PC-9 (cell line): ENCODE data around the gene NTMT1. TPM values are rescaled to one million over a fixed set of nuclear protein-coding genes. Genes with fewer than 3 reads are reported as not detected.

Experiments
- BruUV-seq: library from RNA; stranded (reverse); fragments of 400-500 nt; replicated peaks from 2 replicates; lab custom pipeline; 2021; lab: Mats Ljungman, UMichigan
- CTCF ChIA-PET: fragments of 300-600 bp; sonication (Branson Sonifier 250); formaldehyde crosslinking; loops from one replicate; lab custom pipeline; 2022; ENCODE audit warnings: antibody characterized with exemption; lab: Charles Lee
- POLR2A ChIA-PET: fragments of 300-600 bp; sonication (Branson Sonifier 250); formaldehyde crosslinking; loops from one replicate; lab custom pipeline; 2022; ENCODE audit warnings: antibody characterized with exemption; ENCODE audit not compliant: unreplicated experiment; lab: Charles Lee
- DNase-seq, 2 experiments: peaks; one replicate each; pipeline versions ENCODE4 v3.0.0 to v3.0.0-alpha.2; 2015 to 2022; ENCODE audit warnings: mixed read lengths in 1 of 2
- H2AFZ ChIP-seq: fragments of 200-600 bp; sonication (generic); 2 replicates; pipeline ENCODE4 v1.8.1; 2017; ENCODE audit warnings: antibody characterized with exemption
- H3F3A ChIP-seq: fragments of 200-600 bp; sonication (generic); 2 replicates; pipeline ENCODE4 v1.8.1; 2017; ENCODE audit warnings: antibody characterized with exemption, mild to moderate bottlenecking, low read depth; ENCODE audit not compliant: insufficient read depth
- H3K27ac ChIP-seq: fragments of 200-600 bp; sonication (generic); 2 replicates; pipeline ENCODE4 v1.6.1; 2016; ENCODE audit warnings: mixed run types
- H3K27me3 ChIP-seq: fragments of 200-600 bp; sonication (generic); 2 replicates; pipeline ENCODE4 v1.6.1; 2016; ENCODE audit warnings: low read depth, mixed run types; ENCODE audit not compliant: insufficient read depth
- H3K36me3 ChIP-seq: fragments of 200-600 bp; sonication (generic); 2 replicates; pipeline ENCODE4 v1.6.1; 2016; ENCODE audit warnings: low read depth, mixed run types
- H3K4me1 ChIP-seq: fragments of 200-600 bp; sonication (generic); replicated peaks from 2 replicates; pipeline ENCODE4 v1.6.1; 2016; ENCODE audit warnings: mixed run types; ENCODE audit not compliant: insufficient read depth
- H3K4me2 ChIP-seq: fragments of 200-600 bp; sonication (generic); 2 replicates; pipeline ENCODE4 v1.6.1; 2017; ENCODE audit warnings: mixed run types
- H3K4me3 ChIP-seq: fragments of 200-600 bp; sonication (generic); 2 replicates; pipeline ENCODE4 v1.6.1; 2016; ENCODE audit warnings: mixed run types
- H3K79me2 ChIP-seq: fragments of 200-600 bp; sonication (generic); 2 replicates; pipeline ENCODE4 v1.6.1; 2017; ENCODE audit warnings: low read depth, mixed run types
- H3K9me2 ChIP-seq: fragments of 200-600 bp; sonication (generic); 2 replicates; pipeline ENCODE4 v1.8.1; 2017; ENCODE audit warnings: mild to moderate bottlenecking; ENCODE audit not compliant: insufficient read depth
- H3K9me3 ChIP-seq: fragments of 200-600 bp; sonication (generic); 2 replicates; pipeline ENCODE4 v1.8.1; 2016; ENCODE audit warnings: low read depth; ENCODE audit not compliant: insufficient read depth
- H4K20me1 ChIP-seq: fragments of 200-600 bp; sonication (generic); 2 replicates; pipeline ENCODE4 v1.8.1; 2017; ENCODE audit not compliant: insufficient read depth
- EZH2 ChIP-seq: fragments of 200-600 bp; sonication (generic); IDR thresholded peaks from 2 replicates; pipeline ENCODE4 v1.8.0; 2017; ENCODE audit warnings: antibody characterized with exemption, low read depth
- intact Hi-C: fragments of 100-400 bp; cut with micrococcal nuclease; formaldehyde crosslinking; loops from one replicate; pipeline ENCODE4 v1.10.0; 2022; ENCODE audit not compliant: unreplicated experiment
- total RNA-seq: library from RNA; stranded (reverse); gene quantifications from 2 replicates; pipeline ENCODE4 v1.2.3, GENCODE V29; 2021
- TF ChIP-seq, protein P1 (sequence below): fragments of 200-600 bp; sonication (generic); conservative IDR thresholded peaks from 2 replicates; pipeline ENCODE4 v1.6.1; 2017; ENCODE audit warnings: mixed run types, antibody characterized with exemption, mild to moderate bottlenecking, moderate library complexity

NTMT1 gene
- total RNA-seq, 1 experiment from 2014 or later = 52.5 TPM

DNA sequence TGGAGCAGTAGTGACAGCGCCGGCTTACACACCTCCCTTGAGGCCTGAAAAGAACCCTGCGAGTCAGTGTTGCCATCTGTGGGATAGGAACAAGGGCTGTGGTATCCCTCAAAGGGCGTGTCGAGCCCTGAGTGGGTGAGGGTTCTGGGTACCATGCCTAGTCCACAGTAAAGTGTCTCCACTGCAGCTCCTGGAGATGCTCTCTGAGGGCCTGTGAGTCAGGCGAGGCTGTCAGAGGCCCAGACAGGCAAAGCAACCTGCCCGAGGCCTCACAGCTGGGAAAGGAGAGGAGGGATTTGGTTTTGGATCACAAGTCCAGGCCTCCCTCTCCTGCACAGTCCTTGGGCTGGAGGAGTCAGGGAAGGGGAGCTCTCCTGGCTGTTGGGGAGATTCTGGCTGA lies 45.6 kb downstream of the NTMT1 start:
- H4K20me1 ChIP-seq = no peaks in the 10 kb centered on the region
- no peaks in the 10 kb centered on the region for H3K36me3 ChIP-seq
- no peak for DNase-seq
- no TSS peak for BruUV-seq
- H3K79me2 ChIP-seq = no peaks in the 10 kb centered on the region
- no peaks in the 10 kb centered on the region for H3F3A ChIP-seq
- POLR2A ChIA-PET = no interaction called here
- no peak overlapping the region for H3K4me2 ChIP-seq
- TF ChIP-seq EZH2 = no peak
- TF ChIP-seq, protein P1, sequence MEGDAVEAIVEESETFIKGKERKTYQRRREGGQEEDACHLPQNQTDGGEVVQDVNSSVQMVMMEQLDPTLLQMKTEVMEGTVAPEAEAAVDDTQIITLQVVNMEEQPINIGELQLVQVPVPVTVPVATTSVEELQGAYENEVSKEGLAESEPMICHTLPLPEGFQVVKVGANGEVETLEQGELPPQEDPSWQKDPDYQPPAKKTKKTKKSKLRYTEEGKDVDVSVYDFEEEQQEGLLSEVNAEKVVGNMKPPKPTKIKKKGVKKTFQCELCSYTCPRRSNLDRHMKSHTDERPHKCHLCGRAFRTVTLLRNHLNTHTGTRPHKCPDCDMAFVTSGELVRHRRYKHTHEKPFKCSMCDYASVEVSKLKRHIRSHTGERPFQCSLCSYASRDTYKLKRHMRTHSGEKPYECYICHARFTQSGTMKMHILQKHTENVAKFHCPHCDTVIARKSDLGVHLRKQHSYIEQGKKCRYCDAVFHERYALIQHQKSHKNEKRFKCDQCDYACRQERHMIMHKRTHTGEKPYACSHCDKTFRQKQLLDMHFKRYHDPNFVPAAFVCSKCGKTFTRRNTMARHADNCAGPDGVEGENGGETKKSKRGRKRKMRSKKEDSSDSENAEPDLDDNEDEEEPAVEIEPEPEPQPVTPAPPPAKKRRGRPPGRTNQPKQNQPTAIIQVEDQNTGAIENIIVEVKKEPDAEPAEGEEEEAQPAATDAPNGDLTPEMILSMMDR = no peak
- H3K4me3 ChIP-seq = no peak overlapping the region
- H3K4me1 ChIP-seq = no peaks in the 10 kb centered on the region
- intact Hi-C loops = no loop called here
- peaks cover 24% of the 10 kb centered on the region; the same call in 1 of the 2 replicates for H3K27me3 ChIP-seq
- H3K9me2 ChIP-seq = no peaks in the 10 kb centered on the region
- H3K27ac ChIP-seq = no peak overlapping the region
- CTCF ChIA-PET = interaction anchor here (0.6 kb wide), 1 partner anchor 112 kb away, joined by 17 read pairs; no protein-coding TSS in a partner anchor
- H3K9me3 ChIP-seq = no peaks in the 10 kb centered on the region
- H2AFZ ChIP-seq = no peak overlapping the region

DNA sequence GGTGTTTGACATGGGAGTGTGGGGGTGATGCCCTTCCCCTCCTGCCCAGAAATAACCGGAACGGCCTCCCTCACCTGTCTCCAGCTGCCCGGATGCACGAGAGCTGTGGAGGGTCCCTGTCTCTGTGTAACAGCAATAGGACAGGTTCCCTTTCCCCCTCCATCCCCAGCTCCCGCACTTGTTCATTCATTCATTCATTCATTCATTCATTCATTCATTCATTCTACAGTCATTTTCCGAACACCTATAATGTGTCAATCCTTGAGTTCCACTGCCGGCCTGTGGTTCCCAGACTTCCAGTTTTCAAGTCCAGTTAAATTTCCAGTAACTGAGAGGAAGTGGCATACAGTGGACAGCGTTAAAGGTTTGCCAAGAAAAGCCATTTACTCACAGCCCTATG lies 46.7 kb downstream of the NTMT1 start:
- Histone ChIP-seq H3K27me3 (peaks cover 31% of the 10 kb centered on the region; the same call in 1 of the 2 replicates), H3K27ac (no peak overlapping the region), H2AFZ (no peak overlapping the region), H3K9me2 (no peaks in the 10 kb centered on the region), H3K9me3 (no peaks in the 10 kb centered on the region), H4K20me1 (no peaks in the 10 kb centered on the region), H3K4me3 (no peak overlapping the region), H3K4me1 (no peaks in the 10 kb centered on the region), H3F3A (no peaks in the 10 kb centered on the region), H3K36me3 (no peaks in the 10 kb centered on the region), H3K79me2 (no peaks in the 10 kb centered on the region), H3K4me2 (no peak overlapping the region)
- no peak for DNase-seq
- BruUV-seq = no TSS peak
- TF ChIP-seq, protein P1 = no peak
- no peak for TF ChIP-seq EZH2
- ChIA-PET POLR2A (no interaction called here), CTCF (no interaction called here)
- intact Hi-C loops = no loop called here

DNA sequence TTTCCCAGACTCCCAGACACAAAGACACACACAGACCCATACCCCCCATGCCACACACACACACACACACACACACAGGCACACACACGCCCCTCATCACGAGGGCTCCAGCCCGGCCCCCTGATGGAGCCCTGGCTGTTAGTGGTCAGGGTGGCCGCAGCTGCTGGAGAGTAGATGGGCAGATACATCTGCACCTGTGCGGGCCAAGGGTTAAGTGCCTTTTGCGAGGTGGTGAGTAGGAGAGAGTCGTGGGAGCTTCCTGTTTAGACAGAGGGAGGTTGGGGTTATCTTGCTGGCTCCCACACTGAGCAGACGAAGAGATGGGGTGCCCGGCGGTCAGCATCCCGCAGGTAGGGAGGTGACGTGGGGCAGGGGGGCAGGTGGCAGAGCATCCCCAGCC lies 47.6 kb downstream of the NTMT1 start:
- H3K4me2 ChIP-seq = no peak overlapping the region
- H3K27me3 ChIP-seq = peaks cover 31% of the 10 kb centered on the region; the same call in 1 of the 2 replicates
- BruUV-seq = no TSS peak
- H3K9me2 ChIP-seq = no peaks in the 10 kb centered on the region
- no peaks in the 10 kb centered on the region for H4K20me1 ChIP-seq
- H3K4me3 ChIP-seq = no peak overlapping the region
- no peaks in the 10 kb centered on the region for H3K79me2 ChIP-seq
- no peak overlapping the region for H2AFZ ChIP-seq
- H3F3A ChIP-seq = no peaks in the 10 kb centered on the region
- TF ChIP-seq, protein P1 = no peak
- no peaks in the 10 kb centered on the region for H3K9me3 ChIP-seq
- ChIA-PET CTCF (no interaction called here), POLR2A (no interaction called here)
- intact Hi-C loops = no loop called here
- H3K27ac ChIP-seq = no peak overlapping the region
- no peaks in the 10 kb centered on the region for H3K4me1 ChIP-seq
- H3K36me3 ChIP-seq = no peaks in the 10 kb centered on the region
- no peak for DNase-seq
